Measurements from ENCODE around the gene TNFRSF11A. TPM values are rescaled to one million over a fixed set of nuclear protein-coding genes. Genes with fewer than 3 reads are reported as not detected.

TNFRSF11A gene
- total and polyA plus RNA-seq, 10 donors, result 0.29 to 11.8 (median 4.2) TPM

- TF ChIP-seq CTCF (IDR thresholded peaks at IDR 0.05 in 8 of 11, conservative IDR thresholded peaks at IDR 0.05 in 3 of 11), result no peak
- intact Hi-C loops (cut with DNase I; ENCODE audit: low total_unique reads), result no loop called here
- Histone ChIP-seq H3K4me1 (peaks cover 0 to 40% (median 23%) of the 10 kb centered on the region in 6 donors), H3K4me3 (no peak overlapping the region), H3K36me3 (no peaks in the 10 kb centered on the region), H3K27me3 (replicated peaks in 1 of 7) (no peaks in the 10 kb centered on the region), H3K9me3 (peaks cover 0 to 5% (median under 1%) of the 10 kb centered on the region in 8 donors), H3K27ac (no peak overlapping the region)
- WGBS, 5 donors, result 67 to 89% (median 75%) methylated on average over 4 of the region's 4 CpGs
- DNase-seq, result no peak
Observed at GRCh38 chr18:62434798-62435197, 109.7 kb downstream of the TNFRSF11A start.

GRCh38 chr18:62435435-62436031 is 110.4 kb downstream of the TNFRSF11A start:
- DNase-seq, result no peak
- intact Hi-C loops (cut with DNase I; ENCODE audit: low total_unique reads), result no loop called here
- 84 to 92% (median 86%) methylated on average over 11 of the region's 11 CpGs for WGBS, 5 donors
- H3K36me3 ChIP-seq, result no peaks in the 10 kb centered on the region
- peaks cover 0 to under 1% (median 0%) of the 10 kb centered on the region in 7 donors for H3K27me3 ChIP-seq (replicated peaks in 1 of 7)
- H3K4me1 ChIP-seq, result peaks cover 0 to 40% (median 23%) of the 10 kb centered on the region in 6 donors
- no peaks in the 10 kb centered on the region for H3K9me3 ChIP-seq
- peak overlapping the region in 4 of 8 donors; percentile 76 to 85 (median 84) for H3K27ac ChIP-seq
- no peak overlapping the region for H3K4me3 ChIP-seq
- TF ChIP-seq POLR2A (IDR thresholded peaks at IDR 0.05) (no peak), CTCF (IDR thresholded peaks at IDR 0.05 in 8 of 11, conservative IDR thresholded peaks at IDR 0.05 in 3 of 11) (no peak), POLR2AphosphoS5 (IDR thresholded peaks at IDR 0.05) (no peak)

GRCh38 chr18:62436636-62437234 is 111.6 kb downstream of the TNFRSF11A start:
- H3K4me1 ChIP-seq, result peaks cover 0 to 40% (median 23%) of the 10 kb centered on the region in 6 donors
- H3K4me3 ChIP-seq, result no peak overlapping the region
- peaks cover 0 to 6% (median 0%) of the 10 kb centered on the region in 7 donors for H3K27me3 ChIP-seq (replicated peaks in 1 of 7)
- peak overlapping the region; percentile 23 to 85 (median 70) for H3K27ac ChIP-seq
- WGBS, 5 donors, result 52 to 70% (median 61%) methylated on average over 7 of the region's 7 CpGs
- TF ChIP-seq CTCF (IDR thresholded peaks at IDR 0.05 in 8 of 11, conservative IDR thresholded peaks at IDR 0.05 in 3 of 11), result no peak
- TF ChIP-seq POLR2A (IDR thresholded peaks at IDR 0.05), result no peak
- peak in 2 of 3 donors; percentile 66 to 73 for TF ChIP-seq POLR2AphosphoS5 (IDR thresholded peaks at IDR 0.05)
- H3K36me3 ChIP-seq, result no peaks in the 10 kb centered on the region
- no peaks in the 10 kb centered on the region for H3K9me3 ChIP-seq
- DNase-seq, result peak; percentile 81
- intact Hi-C loops (cut with DNase I; ENCODE audit: low total_unique reads), result no loop called here

GRCh38 chr18:62437235-62438017 is 112.3 kb downstream of the TNFRSF11A start:
- Histone ChIP-seq H3K4me3 (no peak overlapping the region), H3K4me1 (peaks cover 0 to 40% (median 23%) of the 10 kb centered on the region in 6 donors), H3K36me3 (no peaks in the 10 kb centered on the region), H3K27ac (peak overlapping the region; percentile 23 to 85 (median 70)), H3K9me3 (no peaks in the 10 kb centered on the region), H3K27me3 (replicated peaks in 1 of 7) (peaks cover 0 to 6% (median 0%) of the 10 kb centered on the region in 7 donors)
- TF ChIP-seq CTCF (IDR thresholded peaks at IDR 0.05 in 8 of 11, conservative IDR thresholded peaks at IDR 0.05 in 3 of 11), result no peak
- TF ChIP-seq POLR2A (IDR thresholded peaks at IDR 0.05), result no peak
- TF ChIP-seq POLR2AphosphoS5 (IDR thresholded peaks at IDR 0.05), result peak in 1 of 3 donors; percentile 12
- 7 to 31% (median 21%) methylated on average over 10 to 11 of the region's 11 CpGs for WGBS, 5 donors
- intact Hi-C loops (cut with DNase I; ENCODE audit: low total_unique reads), result no loop called here
- DNase-seq, result no peak

Data from spleen (tissue), 11 donors.